Heart right ventricle (tissue), 16 donors: ENCODE data around the gene PFN3. TPM values are rescaled to one million over a fixed set of nuclear protein-coding genes. Genes with fewer than 3 reads are reported as not detected.
A peak's percentile ranks its signal among the peaks of the same experiment; 100 is the strongest.

Experiments
- ATAC-seq, 8 donors: fragments of 200-7000 bp; cut with Tn5 transposase; one replicate each; pipeline ENCODE4 v1.9.1; 2020; ENCODE audit warnings: mild to moderate bottlenecking in 8 of 8, moderate library complexity in 8 of 8, moderate number of reproducible peaks in 1 of 8
- DNase-seq, 2 donors: peaks; one replicate each; pipeline ENCODE4 v3.0.0-alpha.2; 2020
- H3K27ac ChIP-seq, 10 donors: fragments of 200-600 bp; sonication (generic) in 2 of 10; one replicate each; pipeline versions ENCODE4 v1.5.0 to v1.8.0; 2020 to 2022; ENCODE audit warnings: mild to moderate bottlenecking in 3 of 10
- H3K27me3 ChIP-seq, 7 donors: fragments of 200-600 bp; one replicate each; pipeline ENCODE4 v1.8.0; 2021 to 2022; ENCODE audit warnings: mild to moderate bottlenecking in 2 of 7
- H3K36me3 ChIP-seq, 9 donors: fragments of 200-600 bp; sonication (generic) in 1 of 9; one replicate each; pipeline versions ENCODE4 v1.5.0 to v1.8.0; 2020 to 2022; ENCODE audit warnings: mild to moderate bottlenecking in 2 of 9
- H3K4me1 ChIP-seq, 9 donors: fragments of 200-600 bp; sonication (generic) in 1 of 9; one replicate each; pipeline versions ENCODE4 v1.5.0 to v1.8.0; 2020 to 2022; ENCODE audit warnings: mild to moderate bottlenecking in 4 of 9
- H3K4me3 ChIP-seq, 10 donors: fragments of 200-600 bp; sonication (generic) in 2 of 10; one replicate each; pipeline versions ENCODE4 v1.5.0 to v1.8.0; 2020 to 2022; ENCODE audit warnings: mild to moderate bottlenecking in 7 of 10, moderate library complexity in 2 of 10
- H3K9me3 ChIP-seq, 11 donors: fragments of 200-600 bp in 10 of 11; sonication (generic) in 2 of 11; one replicate each; pipeline versions ENCODE4 v1.5.0 to v1.8.0; 2013 to 2022; ENCODE audit warnings: mild to moderate bottlenecking in 2 of 11, control low read depth in 1 of 11, moderate library complexity in 1 of 11
- WGBS, 2 donors: extraction: QIAGEN DNeasy Blood & Tissue Kit; methylation state at CpG; one replicate each; pipeline ENCODE4 v1.1.7; 2013; ENCODE audit warnings: inconsistent platforms in 1 of 2; 5-methylcytosine and 5-hydroxymethylcytosine counted together
- intact Hi-C, 10 donors: fragments of 100-400 bp; cut with DNase I; formaldehyde crosslinking; loops; one replicate each; pipeline versions ENCODE4 v1.11.1 to v1.14.2; 2022
- polyA plus RNA-seq, 2 donors: library from polyadenylated mRNA; stranded (reverse); fragments of 200-250 nt; gene quantifications; one replicate each; pipeline ENCODE4 v1.2.3, GENCODE V29; 2013
- total RNA-seq, 10 donors: library from RNA; stranded (reverse); fragmentation: NEBNext Ultra II Directional in 3 of 10; extraction: Animal tissue kit (Norgen Biotek cat#: 25700) in 3 of 10; gene quantifications; one replicate each; pipeline versions ENCODE4 v1.2.1 to v1.2.4, GENCODE V29; 2021 to 2023
- TF ChIP-seq, protein P1 (sequence below), 9 donors: fragments of 200-600 bp; sonication (generic) in 2 of 9; IDR thresholded peaks; one replicate each; pipeline versions ENCODE4 v1.5.0 to v1.8.0; 2021 to 2022; ENCODE audit warnings: antibody characterized with exemption in 9 of 9, mild to moderate bottlenecking in 5 of 9, moderate library complexity in 1 of 9
- donor health status: Arrhythmogenic right ventricular cardiomyopathy.
- donor health status: ischemic (EF 13 %, LVEDD 7.1; RV severe dilation, severe dysfunction).
- donor health status: healthy with polysubstance abuse.
- donor health status: DM: no; HTN: yes; CAD: no.
- donor health status: DM: no; HTN: no; CAD: no.
- donor health status: ischemic (EF 25% LVEDD 6.9; RV normal size, moderate dysfunction).
- donor health status: ischemic (EF 25% LVEDD 5.7; RV mildly dilated, moderate dysfunction).
- donor health status: healthy.
- donor health status: DM: yes; HTN: yes; CAD: no.
- donor health status: Ischemic cardiomyopathy.
- donor health status: ischemic (EF 35%, LVEDD 5.7; RV mildly dilated, moderate dysfunction).
- donor health status: nonischemic (EF 11% LVEDD 7.7; RV severe dilation, severe dysfunction).
- donor health status: DM: yes; HTN: yes; CAD: no.
- donor health status: PGD.
- donor health status: ischemic (EF 29% LVEDD 5.4; RV normal size, mild dysfunction).
- donor health status: nonischemic (EF 23%, LVEDD 6.1; RV moderate dilation, normal function).

The PFN3 gene
- total and polyA plus RNA-seq, 12 donors: not detected

DNA sequence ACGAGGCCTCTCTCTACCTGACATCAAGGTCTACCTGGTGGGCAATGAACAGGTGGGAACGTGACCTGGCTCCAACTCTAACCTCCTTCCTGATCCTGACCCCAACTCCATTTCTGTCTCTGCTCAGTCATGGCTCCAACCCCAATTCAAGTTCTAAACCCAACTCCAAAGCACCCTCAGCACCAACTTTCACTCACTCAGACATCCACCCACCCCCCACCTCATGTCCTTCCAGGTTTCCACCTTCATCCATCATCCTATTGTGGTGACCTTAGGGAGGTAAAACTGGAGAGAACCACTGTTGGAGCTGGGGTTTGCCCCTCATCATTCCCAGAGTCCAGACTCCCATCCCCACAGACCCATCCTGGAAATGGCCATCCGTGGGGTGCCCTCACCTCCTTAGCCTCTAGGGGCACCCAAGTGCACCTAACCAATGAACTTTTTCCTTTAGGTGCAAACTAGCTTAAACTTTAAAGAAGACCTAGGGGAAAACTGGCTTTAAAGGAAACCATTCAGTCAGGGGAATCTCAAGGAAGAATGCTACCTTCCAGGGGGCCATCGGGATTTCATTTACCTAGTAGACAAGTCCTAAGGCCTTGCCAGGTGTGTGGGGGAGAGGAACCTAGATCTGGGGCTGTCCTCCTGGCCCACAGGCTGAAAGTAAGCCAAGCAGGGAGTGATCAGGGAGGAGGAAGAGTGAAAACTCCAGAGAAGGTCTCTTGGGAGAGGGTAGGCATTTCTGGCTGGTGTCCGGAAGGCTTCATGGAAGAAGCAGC is 31.4 kb downstream of the PFN3 start:
- no peak overlapping the region for H3K27ac ChIP-seq
- H3K36me3 ChIP-seq: peaks cover 0 to 39% (median 0%) of the 10 kb centered on the region in 9 donors
- intact Hi-C loops: loop anchor here in 2 of 10 donors (10.0 kb wide), 2 partner anchors 54 to 254 kb away; partner anchors contain the start of gene MXD3 (in 1 of the 2)
- no peak overlapping the region for H3K4me3 ChIP-seq
- 74 to 77% methylated on average over 5 of the region's 5 CpGs for WGBS, 2 donors
- no peaks in the 10 kb centered on the region for H3K9me3 ChIP-seq
- peaks cover 3 to 67% (median 18%) of the 10 kb centered on the region in 9 donors for H3K4me1 ChIP-seq
- H3K27me3 ChIP-seq: no peaks in the 10 kb centered on the region
- ATAC-seq (no peak), DNase-seq (no peak)
- TF ChIP-seq, protein P1, sequence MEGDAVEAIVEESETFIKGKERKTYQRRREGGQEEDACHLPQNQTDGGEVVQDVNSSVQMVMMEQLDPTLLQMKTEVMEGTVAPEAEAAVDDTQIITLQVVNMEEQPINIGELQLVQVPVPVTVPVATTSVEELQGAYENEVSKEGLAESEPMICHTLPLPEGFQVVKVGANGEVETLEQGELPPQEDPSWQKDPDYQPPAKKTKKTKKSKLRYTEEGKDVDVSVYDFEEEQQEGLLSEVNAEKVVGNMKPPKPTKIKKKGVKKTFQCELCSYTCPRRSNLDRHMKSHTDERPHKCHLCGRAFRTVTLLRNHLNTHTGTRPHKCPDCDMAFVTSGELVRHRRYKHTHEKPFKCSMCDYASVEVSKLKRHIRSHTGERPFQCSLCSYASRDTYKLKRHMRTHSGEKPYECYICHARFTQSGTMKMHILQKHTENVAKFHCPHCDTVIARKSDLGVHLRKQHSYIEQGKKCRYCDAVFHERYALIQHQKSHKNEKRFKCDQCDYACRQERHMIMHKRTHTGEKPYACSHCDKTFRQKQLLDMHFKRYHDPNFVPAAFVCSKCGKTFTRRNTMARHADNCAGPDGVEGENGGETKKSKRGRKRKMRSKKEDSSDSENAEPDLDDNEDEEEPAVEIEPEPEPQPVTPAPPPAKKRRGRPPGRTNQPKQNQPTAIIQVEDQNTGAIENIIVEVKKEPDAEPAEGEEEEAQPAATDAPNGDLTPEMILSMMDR (IDR thresholded peaks at IDR 0.05): peak in 7 of 9 donors; percentile 45 to 64 (median 53)

DNA sequence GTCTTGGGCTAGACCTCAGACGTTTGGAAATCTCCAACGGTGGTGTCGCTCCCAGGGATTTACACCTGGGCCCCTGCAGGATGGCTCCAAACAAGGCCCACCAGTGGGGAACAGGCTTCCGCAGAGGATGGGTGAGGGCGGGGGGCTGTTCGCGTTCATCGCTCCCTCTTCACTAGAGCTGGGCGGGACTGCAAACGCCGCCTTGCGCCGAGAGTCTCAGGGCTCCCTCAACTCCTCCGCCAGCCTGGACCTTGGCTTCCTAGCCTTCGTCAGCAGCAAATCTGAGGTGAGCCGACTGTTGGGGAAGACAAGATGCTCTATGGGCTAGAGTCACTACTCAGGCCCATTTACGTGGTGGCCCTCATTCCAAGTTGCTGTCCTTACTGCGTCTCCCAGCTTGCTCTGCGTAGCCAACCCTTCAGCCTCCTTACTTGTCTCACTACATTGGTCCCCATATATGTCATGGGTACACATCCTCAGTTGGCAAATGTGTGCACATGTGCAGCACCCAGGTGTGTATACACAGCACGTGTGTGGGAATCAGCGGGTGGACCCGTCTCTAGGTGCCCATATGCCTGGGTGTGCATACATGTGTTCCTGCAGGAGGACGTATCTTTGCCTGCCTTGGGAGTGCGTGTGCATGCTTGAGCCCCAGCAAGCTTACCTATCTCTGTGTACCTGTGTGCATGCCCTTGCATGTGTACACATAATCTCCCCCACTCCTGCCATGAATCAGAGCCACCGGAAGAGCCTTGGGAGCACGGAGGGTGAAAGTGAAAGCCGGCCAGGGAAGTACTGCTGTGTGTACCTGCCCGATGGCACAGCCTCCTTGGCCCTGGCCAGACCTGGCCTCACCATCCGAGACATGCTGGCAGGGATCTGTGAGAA is 32.2 kb downstream of the PFN3 start:
- intact Hi-C loops: loop anchor here in 2 of 10 donors (10.0 kb wide), 2 partner anchors 53 to 253 kb away; partner anchors contain the start of gene MXD3 (in 1 of the 2)
- H3K4me1 ChIP-seq: peaks cover 3 to 76% (median 24%) of the 10 kb centered on the region in 9 donors
- no peak for ATAC-seq
- no peak overlapping the region for H3K27ac ChIP-seq
- WGBS, 2 donors: 75 to 77% methylated on average over 29 of the region's 29 CpGs
- no peaks in the 10 kb centered on the region for H3K27me3 ChIP-seq
- TF ChIP-seq, protein P1 (IDR thresholded peaks at IDR 0.05): no peak
- H3K9me3 ChIP-seq: no peaks in the 10 kb centered on the region
- peaks cover 0 to 39% (median 0%) of the 10 kb centered on the region in 9 donors for H3K36me3 ChIP-seq
- H3K4me3 ChIP-seq: peak overlapping the region in 4 of 10 donors; percentile 50 to 60 (median 56)
- no peak for DNase-seq

DNA sequence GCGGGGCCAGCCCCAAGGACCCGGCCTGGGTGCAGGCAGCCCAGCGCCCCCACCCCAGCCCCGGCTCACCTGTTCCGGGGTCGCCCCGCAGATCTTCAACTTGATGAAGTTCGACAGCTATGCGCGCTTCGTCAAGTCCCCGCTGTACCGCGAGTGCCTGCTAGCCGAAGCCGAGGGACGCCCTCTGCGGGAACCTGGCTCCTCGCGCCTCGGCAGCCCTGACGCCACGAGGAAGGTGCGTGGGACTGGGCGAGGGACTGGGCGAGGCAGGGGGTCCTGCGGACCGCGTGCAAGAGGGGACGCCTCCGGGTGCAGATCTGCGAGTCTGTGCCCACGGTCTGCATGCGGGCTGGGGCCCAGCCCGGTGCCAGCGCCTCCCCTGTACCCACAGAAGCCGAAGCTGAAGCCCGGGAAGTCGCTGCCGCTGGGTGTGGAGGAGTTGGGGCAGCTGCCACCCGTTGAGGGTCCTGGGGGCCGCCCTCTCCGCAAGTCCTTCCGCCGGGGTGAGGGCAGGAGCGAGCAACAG is 33.1 kb downstream of the PFN3 start:
- Histone ChIP-seq H3K4me1 (peaks cover 3 to 78% (median 31%) of the 10 kb centered on the region in 9 donors), H3K36me3 (peaks cover 0 to 34% (median 0%) of the 10 kb centered on the region in 9 donors), H3K27ac (peak overlapping the region in 9 of 10 donors; percentile 69 to 93 (median 86)), H3K9me3 (no peaks in the 10 kb centered on the region), H3K4me3 (peak overlapping the region; percentile 31 to 60 (median 48)), H3K27me3 (no peaks in the 10 kb centered on the region)
- peak in 5 of 8 donors; percentile 5 to 12 (median 10) for ATAC-seq
- DNase-seq: no peak
- WGBS, 2 donors: 13 to 16% methylated on average over 43 to 46 of the region's 46 CpGs
- TF ChIP-seq, protein P1 (IDR thresholded peaks at IDR 0.05): peak in 2 of 9 donors; percentile 27 to 35
- intact Hi-C loops: loop anchor here in 2 of 10 donors (10.0 kb wide), 2 partner anchors 53 to 253 kb away; partner anchors contain the start of gene MXD3 (in 1 of the 2)
